ENCODE results near the gene EHBP1.

EHBP1 gene

GRCh38 chr2:62884514-62884913 lies 179.0 kb downstream of the EHBP1 start:
- no peak for DNase-seq (ENCODE audit: low read depth)

DNA sequence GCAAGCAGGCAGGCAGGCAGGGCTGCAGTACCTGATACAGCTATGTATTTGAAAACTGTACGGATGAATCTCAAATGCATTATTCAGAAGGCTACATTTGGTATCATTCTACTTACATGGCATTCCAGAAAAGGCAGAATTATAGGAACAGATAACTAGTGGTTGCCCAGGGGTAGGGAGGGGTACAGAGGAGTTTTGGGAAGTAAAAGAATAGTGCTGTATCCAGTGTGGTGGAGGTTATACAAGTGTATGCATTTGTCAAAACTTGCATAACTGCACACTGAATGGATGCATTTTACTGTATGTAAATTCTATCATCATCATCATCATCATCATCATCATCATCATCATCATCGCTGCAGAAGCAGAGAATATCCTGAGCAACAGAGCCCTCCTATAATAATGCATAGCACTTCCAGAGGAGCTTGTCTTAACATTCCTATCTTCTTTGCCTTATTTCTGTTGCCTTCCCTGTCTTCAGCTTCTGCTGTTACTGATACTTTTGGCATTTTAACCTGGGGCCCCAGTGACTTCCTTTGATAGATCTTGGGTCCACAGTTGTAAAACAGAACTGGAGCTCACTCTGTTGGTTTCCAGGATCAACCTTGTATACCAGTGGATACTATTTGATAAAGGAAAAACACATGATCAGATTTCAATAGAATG lies 189.6 kb downstream of the EHBP1 start:
- no peak for DNase-seq (ENCODE audit: low read depth)

DNA sequence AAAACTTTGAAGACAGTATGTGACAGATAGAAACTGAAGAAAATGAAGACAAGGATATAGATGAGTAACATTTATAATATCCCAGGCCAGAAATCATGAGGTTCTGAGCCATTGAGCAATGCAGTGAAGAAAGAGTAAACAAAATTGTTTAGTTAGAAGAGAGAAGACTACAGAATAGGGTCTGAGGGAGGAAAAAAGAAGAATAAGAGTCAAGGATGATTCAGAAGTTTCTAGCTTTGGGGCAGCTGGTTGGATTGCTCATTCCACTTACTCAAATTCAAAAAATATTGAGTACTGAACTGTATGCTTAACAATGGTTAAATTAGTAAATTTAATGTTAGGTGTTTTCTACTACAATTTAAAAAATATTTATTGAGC lies 190.1 kb downstream of the EHBP1 start:
- DNase-seq (ENCODE audit: low read depth), result peak; percentile 16

DNA sequence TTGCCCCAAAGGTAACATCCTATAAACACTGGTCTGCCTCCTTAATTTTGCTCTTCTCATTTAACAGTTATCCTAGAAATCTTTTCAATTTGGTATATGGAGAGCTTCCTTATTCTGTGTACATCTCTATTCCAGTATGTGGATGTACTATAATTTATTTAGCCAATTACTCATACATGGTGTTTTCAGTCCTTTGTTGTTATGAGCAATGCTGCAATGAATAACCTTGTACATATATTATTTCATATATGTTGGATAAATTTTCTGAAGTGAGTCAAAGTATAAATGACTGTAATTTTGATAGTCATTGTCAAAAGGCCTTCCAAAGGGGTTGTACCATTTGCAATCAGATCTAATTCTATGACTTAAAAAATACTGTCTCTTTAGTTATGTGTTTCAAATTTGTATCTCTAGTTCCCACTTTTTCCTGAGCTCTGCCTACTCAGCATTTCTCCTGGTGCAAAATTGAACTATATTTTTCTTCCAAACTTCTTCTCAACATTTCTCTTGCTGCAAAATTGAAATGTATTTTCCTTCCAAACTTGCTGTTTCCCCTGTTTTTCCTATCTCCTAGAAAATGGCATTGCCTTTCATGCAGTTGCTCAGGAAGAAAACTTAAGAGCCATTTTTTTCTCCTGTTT lies 191.8 kb downstream of the EHBP1 start:
- DNase-seq (ENCODE audit: low read depth), result no peak

- no peak for DNase-seq (ENCODE audit: low read depth)
Observed at GRCh38 chr2:62904344-62904743, 198.8 kb downstream of the EHBP1 start.

GRCh38 chr2:62908145-62908544 lies 202.6 kb downstream of the EHBP1 start:
- DNase-seq (ENCODE audit: low read depth), result no peak

GRCh38 chr2:62913311-62913710 lies 207.8 kb downstream of the EHBP1 start:
- no peak for DNase-seq (ENCODE audit: low read depth)

GRCh38 chr2:62919041-62919440 lies 213.5 kb downstream of the EHBP1 start:
- no peak for DNase-seq (ENCODE audit: low read depth)

GRCh38 chr2:62920070-62920469 lies 214.6 kb downstream of the EHBP1 start:
- no peak for DNase-seq (ENCODE audit: low read depth)

DNA sequence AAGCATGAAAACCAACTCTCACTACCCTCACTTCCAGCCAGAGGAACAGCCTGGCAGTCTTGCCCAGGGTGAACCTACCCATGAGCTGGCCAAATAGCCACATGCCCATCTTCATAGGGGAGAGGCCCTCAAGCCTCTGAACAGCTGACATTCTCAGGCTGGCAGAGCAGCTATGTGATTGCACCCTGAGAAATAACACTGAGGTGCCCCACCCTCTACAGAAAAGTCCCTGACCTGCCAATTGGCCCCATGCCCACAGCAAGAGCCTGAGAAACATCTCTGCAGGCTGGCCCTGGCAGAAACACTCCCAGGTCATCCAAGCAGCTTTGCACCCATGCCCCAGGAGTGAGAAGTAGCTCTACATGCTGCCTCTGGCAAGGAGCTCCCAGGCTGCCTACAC lies 217.7 kb downstream of the EHBP1 start:
- no peak for DNase-seq (ENCODE audit: low read depth)

- DNase-seq (ENCODE audit: low read depth), result no peak
Observed at GRCh38 chr2:62923881-62924280, 218.4 kb downstream of the EHBP1 start.

GRCh38 chr2:62928015-62928414 lies 222.5 kb downstream of the EHBP1 start:
- DNase-seq (ENCODE audit: low read depth), result no peak

DNA sequence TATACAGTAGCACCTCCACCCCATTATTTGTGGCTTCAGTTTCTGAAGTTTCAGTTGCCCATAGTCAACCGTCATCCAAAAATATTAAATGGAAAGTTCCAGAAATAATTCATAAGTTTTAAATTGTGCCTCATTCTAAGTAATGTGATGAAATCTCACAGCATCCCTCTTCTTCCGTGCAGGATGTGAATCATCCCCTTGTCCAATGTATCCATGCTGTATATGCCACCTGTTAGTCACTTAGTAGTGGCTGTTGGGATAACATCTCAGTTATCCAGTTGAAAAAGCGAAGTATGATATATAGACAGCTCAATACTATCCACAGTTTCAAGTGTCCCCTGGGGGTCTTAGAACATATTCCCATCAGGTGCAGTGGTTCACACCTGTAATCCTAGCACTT lies 226.0 kb downstream of the EHBP1 start:
- DNase-seq (ENCODE audit: low read depth), result no peak

DNA sequence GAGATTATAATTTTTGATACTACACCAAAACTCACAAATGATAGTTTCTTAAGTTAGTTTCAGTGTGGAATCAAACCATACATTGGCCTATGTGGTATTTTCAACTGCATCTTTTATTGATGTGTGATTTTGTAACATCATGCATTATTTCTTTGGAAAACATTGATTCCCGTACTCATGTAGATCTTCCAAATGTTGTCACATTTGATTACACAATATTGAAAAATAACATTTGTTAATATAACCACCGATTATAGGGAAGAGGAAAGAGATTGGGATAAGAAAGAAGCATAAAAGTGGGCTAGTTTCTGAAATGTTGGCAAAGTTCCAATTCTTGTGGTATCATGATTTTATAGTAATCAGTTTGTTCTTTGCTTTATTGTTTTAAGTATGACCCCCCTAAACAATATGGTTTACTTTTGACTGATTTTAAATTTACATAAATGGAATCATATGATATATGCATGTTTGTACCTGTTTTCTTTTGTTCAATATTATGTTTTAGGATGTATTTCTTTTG lies 227.9 kb downstream of the EHBP1 start:
- no peak for DNase-seq (ENCODE audit: low read depth)

- DNase-seq (ENCODE audit: low read depth), result peak; percentile 43
Observed at GRCh38 chr2:62934517-62934916, 229.0 kb downstream of the EHBP1 start.

DNA sequence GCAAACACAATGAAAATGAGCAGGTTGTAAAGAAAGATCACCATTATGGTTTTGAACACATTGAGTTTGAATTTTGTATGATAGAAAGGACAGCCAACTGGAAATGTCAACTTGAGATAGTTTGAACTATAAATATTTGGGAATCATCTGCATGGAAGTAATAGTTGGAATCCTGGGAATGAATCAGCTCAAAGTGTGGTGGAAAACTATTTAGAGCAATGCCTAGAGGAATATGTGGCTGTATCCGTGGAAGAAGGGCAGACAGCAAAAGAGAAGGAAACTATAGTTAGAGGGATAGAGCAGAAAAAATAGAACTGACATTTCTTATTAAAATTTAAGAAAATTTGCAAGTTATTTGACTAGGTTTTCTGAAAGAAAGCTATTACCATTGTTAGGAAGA lies 232.6 kb downstream of the EHBP1 start:
- peak; percentile 3 for DNase-seq (ENCODE audit: low read depth)

DNA sequence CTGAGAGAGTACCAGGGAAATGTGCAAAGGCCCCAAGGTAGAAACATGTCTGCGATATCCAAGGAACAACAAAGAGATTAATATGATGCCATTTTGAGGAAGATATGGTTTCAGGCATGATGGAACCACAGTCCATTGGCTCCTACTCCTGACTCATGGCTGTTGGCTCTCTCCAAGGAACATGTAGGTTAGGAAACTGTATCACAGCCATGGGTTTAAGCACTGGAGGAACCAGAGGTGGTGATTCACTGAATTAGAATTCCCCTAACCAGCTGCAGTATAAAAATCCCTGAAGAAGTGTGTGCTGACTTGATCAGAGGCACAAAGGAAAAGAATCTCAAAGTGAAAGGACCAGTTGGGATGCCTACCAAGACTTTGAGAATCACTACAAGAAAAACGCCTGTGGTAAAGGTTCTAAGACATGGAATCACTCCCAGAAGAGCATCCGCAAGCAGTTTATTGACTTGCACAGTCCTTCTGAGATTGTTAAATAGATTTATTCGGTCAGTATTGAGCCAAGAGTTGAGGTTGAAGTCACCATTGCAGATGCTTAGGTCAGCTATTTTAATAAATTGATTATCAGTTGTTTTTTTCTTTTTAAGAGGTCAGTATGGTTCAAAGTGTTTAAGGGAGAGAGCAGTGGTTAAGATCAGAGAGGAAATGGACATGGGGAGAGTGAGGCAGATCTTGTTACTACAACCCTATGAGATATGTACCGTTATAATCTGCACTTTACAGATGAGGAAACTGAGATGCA lies 234.4 kb downstream of the EHBP1 start:
- DNase-seq (ENCODE audit: low read depth), result peak; percentile 85

DNA sequence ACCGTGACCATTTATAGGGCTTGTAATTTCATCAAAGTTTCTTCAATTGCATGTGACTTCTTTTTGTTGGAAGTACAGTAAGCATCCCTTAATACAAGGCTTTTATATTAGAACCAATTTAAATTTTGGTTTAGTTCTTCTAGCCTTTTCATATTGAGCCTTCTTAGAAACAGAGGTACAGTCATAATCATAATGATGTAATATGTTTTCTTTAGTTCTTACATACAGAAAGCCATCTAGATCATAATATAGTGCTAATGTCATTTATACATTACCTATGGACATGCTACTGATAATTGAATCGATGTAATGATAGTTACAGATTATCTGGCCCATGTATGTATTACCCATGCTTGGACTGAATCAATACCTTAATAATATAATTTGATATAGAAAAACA lies 235.2 kb downstream of the EHBP1 start:
- DNase-seq (ENCODE audit: low read depth), result no peak

GRCh38 chr2:62941413-62941812 lies 235.9 kb downstream of the EHBP1 start:
- no peak for DNase-seq (ENCODE audit: low read depth)

DNA sequence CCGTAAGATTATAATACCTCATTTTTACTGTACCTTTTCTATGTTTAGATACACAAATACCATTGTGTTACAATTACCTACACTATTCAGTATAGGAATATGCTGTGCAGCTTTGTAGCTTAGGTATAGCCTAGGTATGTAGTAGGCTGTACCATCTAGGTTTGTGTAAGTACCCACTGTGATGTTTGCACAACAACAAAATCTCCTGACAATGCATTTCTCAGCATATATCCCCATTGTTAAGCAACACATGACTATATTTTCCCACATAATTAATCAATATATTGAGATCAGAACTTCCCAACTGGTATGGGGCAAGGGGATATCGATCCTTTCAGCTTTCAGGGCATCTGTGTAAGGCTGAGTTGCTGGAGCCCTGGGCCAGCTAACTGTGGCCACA lies 238.8 kb downstream of the EHBP1 start:
- no peak for DNase-seq (ENCODE audit: low read depth)

DNA sequence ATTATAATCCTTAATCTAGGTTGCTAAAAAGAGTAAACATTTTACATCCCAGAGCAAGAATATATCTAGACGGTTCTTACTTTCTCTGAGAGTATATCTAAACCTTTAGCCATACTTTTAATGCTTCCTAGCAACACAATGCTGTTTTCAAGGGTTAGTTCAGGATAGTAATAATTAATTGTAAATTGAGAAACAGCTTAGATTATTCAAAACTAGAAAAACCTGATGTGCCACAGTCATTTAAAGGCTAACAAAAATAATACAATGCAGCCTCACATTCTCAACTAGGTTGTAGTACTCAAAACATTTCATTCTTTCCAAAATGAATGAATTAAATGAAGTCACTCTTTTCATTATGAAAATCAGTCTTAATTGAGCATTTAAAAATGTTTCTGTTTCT lies 241.9 kb downstream of the EHBP1 start:
- no peak for DNase-seq (ENCODE audit: low read depth)

- DNase-seq (ENCODE audit: low read depth), result no peak
Observed at GRCh38 chr2:62956651-62957050, 251.1 kb downstream of the EHBP1 start.

DNA sequence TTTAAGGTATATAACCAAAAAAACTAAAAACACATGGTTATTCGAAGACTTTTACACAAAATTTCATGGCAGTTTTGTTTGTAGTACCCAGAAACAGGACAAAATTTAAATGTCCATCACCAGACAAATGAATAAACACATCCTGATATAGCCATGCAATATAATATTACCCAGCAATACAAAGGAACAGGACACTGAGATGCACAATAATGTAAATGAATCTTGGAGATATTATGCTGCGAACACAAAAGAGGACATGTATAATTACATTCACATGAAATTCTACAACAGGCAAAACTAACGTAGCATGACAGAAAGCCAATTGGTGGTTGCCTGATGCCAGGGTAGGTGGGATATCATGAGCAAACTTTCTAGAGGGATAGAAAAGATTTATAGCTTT lies 252.7 kb downstream of the EHBP1 start:
- no peak for DNase-seq (ENCODE audit: low read depth)

Measured in stromal cell of bone marrow (primary cell).